Measurements from ENCODE around the gene PBX4.
A peak's percentile ranks its signal among the peaks of the same experiment; 100 is the strongest.

The PBX4 gene

DNA sequence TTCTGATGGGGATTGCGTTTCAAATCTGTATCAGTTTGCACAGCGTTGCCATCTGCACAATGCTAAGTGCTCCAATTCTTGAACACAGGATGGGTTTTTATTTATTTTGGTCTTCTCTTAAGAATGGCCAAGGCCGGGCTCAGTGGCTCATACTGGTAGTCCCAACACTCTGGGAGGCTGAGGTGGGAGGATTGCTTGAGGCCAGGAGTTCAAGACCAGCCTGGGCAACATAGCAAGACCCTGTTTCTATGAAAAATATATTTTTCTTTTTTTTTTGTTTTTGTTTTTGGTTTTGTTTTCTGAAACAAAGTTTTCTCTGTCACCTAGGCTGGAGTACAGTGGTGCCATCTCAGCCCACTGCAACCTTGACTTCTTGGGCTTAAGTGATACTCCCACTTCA lies 95.3 kb downstream of the PBX4 start:
- no peak for DNase-seq

DNA sequence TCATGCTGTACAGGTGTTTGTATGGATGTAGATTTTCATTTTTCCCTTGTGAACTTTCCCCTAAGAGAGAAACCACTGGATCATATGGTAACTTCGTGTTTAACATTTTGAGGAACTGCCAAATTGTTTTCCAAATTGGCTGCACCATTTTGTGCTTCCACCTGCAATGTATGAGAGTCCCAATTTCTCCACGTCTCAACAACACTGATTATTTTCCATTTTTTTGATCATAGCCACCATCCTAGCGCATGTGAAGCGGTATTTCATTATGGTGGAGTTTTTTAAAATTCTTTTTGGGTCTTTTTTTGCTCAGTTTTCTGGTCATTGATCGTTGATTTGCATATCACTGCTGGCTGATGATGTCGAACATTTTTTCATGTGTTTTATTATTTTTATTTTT lies 97.5 kb downstream of the PBX4 start:
- no peak for DNase-seq

- DNase-seq: no peak
These were observed 101.3 kb downstream of the PBX4 start for GRCh38 chr19:19517235-19517619.

GRCh38 chr19:19515642-19516519 lies 102.6 kb downstream of the PBX4 start, which contains the start of gene NDUFA13:
Gene NDUFA13, plus strand, starts transcription at chr19:19516225. Its CDS starts 14 bp downstream, at chr19:19516239.
- DNase-seq: peak; percentile 95

GRCh38 chr19:19514881-19515641 lies 103.4 kb downstream of the PBX4 start, which contains the start of gene TSSK6:
Gene TSSK6, minus strand, starts transcription at chr19:19515548. Its CDS starts 121 bp downstream, at chr19:19515427.
- DNase-seq: no peak

- peak; percentile 29 for DNase-seq
These were observed 104.3 kb downstream of the PBX4 start for GRCh38 chr19:19514215-19514657.

GRCh38 chr19:19513682-19514081 lies 104.8 kb downstream of the PBX4 start:
- DNase-seq: no peak

Measured in CD4-positive, alpha-beta T cell treated with Interleukin-12 subunit alpha and Interleukin-12 subunit beta, for 1 hour (primary cell).